Measurements from ENCODE around the gene KCNK13.

- TF ChIP-seq EZH2 (IDR thresholded peaks at IDR 0.05; ENCODE audit: insufficient read depth, poor library complexity, severe bottlenecking) (no peak), EZH2phosphoT487 (IDR thresholded peaks at IDR 0.05; ENCODE audit: insufficient read depth, low read depth) (no peak)
These were observed 32.3 kb downstream of the KCNK13 start for GRCh38 chr14:90093942-90094595.
